Stimulated activated CD4-positive, alpha-beta T cell treated with anti-CD3 and anti-CD28 coated beads, Interleukin-2, amount 100 ng/mL, for 4 hours (primary cell): ENCODE measurements around the gene DBR1.
A peak's percentile ranks its signal among the peaks of the same experiment; 100 is the strongest.

Experiments
- DNase-seq: peaks from one replicate; pipeline ENCODE4 v3.0.0-alpha.2; 2020; ENCODE audit warnings: low read depth

Gene DBR1

GRCh38 chr3:138174421-138175131 lies at the start of gene DBR1:
TSS of gene DBR1 (minus strand) at chr3:138174921. CDS start at chr3:138174795, 126 bp downstream.
- peak; percentile 67 for DNase-seq

GRCh38 chr3:138222942-138223287 lies 48.2 kb upstream of the DBR1 start:
- DNase-seq = no peak

- no peak for DNase-seq
Observed at GRCh38 chr3:138222131-138222941, 47.6 kb upstream of the DBR1 start.

GRCh38 chr3:138220788-138221187 lies 46.1 kb upstream of the DBR1 start:
- DNase-seq = no peak

GRCh38 chr3:138220242-138220641 lies 45.5 kb upstream of the DBR1 start:
- DNase-seq = no peak

GRCh38 chr3:138219255-138219654 lies 44.5 kb upstream of the DBR1 start:
- DNase-seq = no peak

- no peak for DNase-seq
Observed at GRCh38 chr3:138213398-138214085, 38.8 kb upstream of the DBR1 start.

GRCh38 chr3:138210528-138210927 lies 35.8 kb upstream of the DBR1 start:
- no peak for DNase-seq

- DNase-seq = no peak
Observed at GRCh38 chr3:138206196-138206595, 31.5 kb upstream of the DBR1 start.

- DNase-seq = no peak
Observed at GRCh38 chr3:138205527-138205926, 30.8 kb upstream of the DBR1 start.

- no peak for DNase-seq
Observed at GRCh38 chr3:138203938-138204337, 29.2 kb upstream of the DBR1 start.

GRCh38 chr3:138202945-138203701 lies 28.4 kb upstream of the DBR1 start:
- no peak for DNase-seq

- DNase-seq = no peak
Observed at GRCh38 chr3:138200424-138200823, 25.7 kb upstream of the DBR1 start.

- DNase-seq = no peak
Observed at GRCh38 chr3:138199851-138200250, 25.1 kb upstream of the DBR1 start.

GRCh38 chr3:138197524-138197923 lies 22.8 kb upstream of the DBR1 start:
- DNase-seq = no peak

- DNase-seq = no peak
Observed at GRCh38 chr3:138197058-138197457, 22.3 kb upstream of the DBR1 start.

- no peak for DNase-seq
Observed at GRCh38 chr3:138196023-138196422, 21.3 kb upstream of the DBR1 start.

- no peak for DNase-seq
Observed at GRCh38 chr3:138195481-138195880, 20.8 kb upstream of the DBR1 start.

- DNase-seq = no peak
Observed at GRCh38 chr3:138188013-138188730, 13.5 kb upstream of the DBR1 start.

GRCh38 chr3:138187296-138188012 lies 12.7 kb upstream of the DBR1 start, which contains the start of gene ARMC8:
TSS of gene ARMC8 (plus strand) at chr3:138187301. CDS start at chr3:138187555, 254 bp downstream.
- DNase-seq = peak; percentile 6

GRCh38 chr3:138186803-138187295 lies 12.1 kb upstream of the DBR1 start:
- peak; percentile 85 for DNase-seq
